ENCODE results near the gene FBXO24. TPM values are rescaled to one million over a fixed set of nuclear protein-coding genes. Genes with fewer than 3 reads are reported as not detected.

FBXO24 gene
- total and polyA plus RNA-seq, 2 experiments from 2014 or later: 1.1 to 1.6 TPM

- Histone ChIP-seq H3K27me3 (no peaks in the 10 kb centered on the region), H4K20me1 (ENCODE audit: insufficient read depth, poor library complexity, severe bottlenecking) (no peaks in the 10 kb centered on the region), H3K4me1 (ENCODE audit: insufficient read depth) (peaks cover 15% of the 10 kb centered on the region), H2AFZ (peak overlapping the region; percentile 88), H3K4me2 (peak overlapping the region; percentile 100), H3K36me3 (replicated peaks; ENCODE audit: insufficient read depth, low read depth) (no peaks in the 10 kb centered on the region), H3K4me3 (peak overlapping the region; percentile 58), H3K9me2 (replicated peaks; ENCODE audit: insufficient read depth) (no peaks in the 10 kb centered on the region), H3K27ac (peak overlapping the region; percentile 80), H3K9me3 (ENCODE audit: low read depth) (no peaks in the 10 kb centered on the region), H3K79me2 (peaks cover 3% of the 10 kb centered on the region)
- TF ChIP-seq EZH2 (IDR thresholded peaks at IDR 0.05; ENCODE audit: borderline replicate concordance): no peak
- no peak for TF ChIP-seq CTCF (IDR thresholded peaks at IDR 0.05; ENCODE audit: poor library complexity)
- no peak for TF ChIP-seq EZH2phosphoT487 (IDR thresholded peaks at IDR 0.05; ENCODE audit: low read depth, severe bottlenecking, unreplicated experiment)
- peak; percentile 73 for DNase-seq (ENCODE audit: low spot score)
- 22% methylated on average over 44 of the region's 68 CpGs for WGBS (ENCODE audit: low lambda C conversion rate, missing lambda C conversion rate)
Observed at GRCh38 chr7:100604976-100605911, 19.1 kb downstream of the FBXO24 start.

GRCh38 chr7:100606313-100606712, 20.2 kb downstream of the FBXO24 start:
- H3K4me1 ChIP-seq (ENCODE audit: insufficient read depth): peaks cover 15% of the 10 kb centered on the region
- TF ChIP-seq EZH2phosphoT487 (IDR thresholded peaks at IDR 0.05; ENCODE audit: low read depth, severe bottlenecking, unreplicated experiment) (no peak), CTCF (IDR thresholded peaks at IDR 0.05; ENCODE audit: poor library complexity) (no peak), EZH2 (IDR thresholded peaks at IDR 0.05; ENCODE audit: borderline replicate concordance) (no peak)
- no peak for DNase-seq (ENCODE audit: low spot score)
- H3K9me3 ChIP-seq (ENCODE audit: low read depth): no peaks in the 10 kb centered on the region
- H3K27ac ChIP-seq: no peak overlapping the region
- no peaks in the 10 kb centered on the region for H4K20me1 ChIP-seq (ENCODE audit: insufficient read depth, poor library complexity, severe bottlenecking)
- H2AFZ ChIP-seq: no peak overlapping the region
- peaks cover 3% of the 10 kb centered on the region for H3K79me2 ChIP-seq
- no peak overlapping the region for H3K4me2 ChIP-seq
- H3K27me3 ChIP-seq: no peaks in the 10 kb centered on the region
- no peak overlapping the region for H3K4me3 ChIP-seq
- H3K36me3 ChIP-seq (replicated peaks; ENCODE audit: insufficient read depth, low read depth): no peaks in the 10 kb centered on the region
- no peaks in the 10 kb centered on the region for H3K9me2 ChIP-seq (replicated peaks; ENCODE audit: insufficient read depth)
- 88% methylated on average over 12 of the region's 12 CpGs for WGBS (ENCODE audit: low lambda C conversion rate, missing lambda C conversion rate)

GRCh38 chr7:100607111-100607510, 21.0 kb downstream of the FBXO24 start:
- Histone ChIP-seq H3K4me1 (ENCODE audit: insufficient read depth) (peaks cover 12% of the 10 kb centered on the region), H3K4me3 (no peak overlapping the region), H3K9me3 (ENCODE audit: low read depth) (no peaks in the 10 kb centered on the region), H3K4me2 (no peak overlapping the region), H3K9me2 (replicated peaks; ENCODE audit: insufficient read depth) (no peaks in the 10 kb centered on the region), H3K27ac (no peak overlapping the region), H3K27me3 (no peaks in the 10 kb centered on the region), H4K20me1 (ENCODE audit: insufficient read depth, poor library complexity, severe bottlenecking) (no peaks in the 10 kb centered on the region), H3K79me2 (no peaks in the 10 kb centered on the region), H2AFZ (no peak overlapping the region), H3K36me3 (replicated peaks; ENCODE audit: insufficient read depth, low read depth) (no peaks in the 10 kb centered on the region)
- 96% methylated on average over 8 of the region's 8 CpGs for WGBS (ENCODE audit: low lambda C conversion rate, missing lambda C conversion rate)
- TF ChIP-seq CTCF (IDR thresholded peaks at IDR 0.05; ENCODE audit: poor library complexity) (no peak), EZH2 (IDR thresholded peaks at IDR 0.05; ENCODE audit: borderline replicate concordance) (no peak), EZH2phosphoT487 (IDR thresholded peaks at IDR 0.05; ENCODE audit: low read depth, severe bottlenecking, unreplicated experiment) (no peak)
- no peak for DNase-seq (ENCODE audit: low spot score)

Data from hepatocyte (in vitro differentiated cells).